ENCODE data around the gene MPO.

GRCh38 chr17:58302919-58303585 lies 22.3 kb upstream of the MPO start:
- TF ChIP-seq EZH2 (IDR thresholded peaks at IDR 0.05; ENCODE audit: low read depth), result no peak
- no peak for TF ChIP-seq CTCF (conservative IDR thresholded peaks at IDR 0.05)

All from PC-9 (cell line).